Measurements from ENCODE around the gene LGALS1.

DNA sequence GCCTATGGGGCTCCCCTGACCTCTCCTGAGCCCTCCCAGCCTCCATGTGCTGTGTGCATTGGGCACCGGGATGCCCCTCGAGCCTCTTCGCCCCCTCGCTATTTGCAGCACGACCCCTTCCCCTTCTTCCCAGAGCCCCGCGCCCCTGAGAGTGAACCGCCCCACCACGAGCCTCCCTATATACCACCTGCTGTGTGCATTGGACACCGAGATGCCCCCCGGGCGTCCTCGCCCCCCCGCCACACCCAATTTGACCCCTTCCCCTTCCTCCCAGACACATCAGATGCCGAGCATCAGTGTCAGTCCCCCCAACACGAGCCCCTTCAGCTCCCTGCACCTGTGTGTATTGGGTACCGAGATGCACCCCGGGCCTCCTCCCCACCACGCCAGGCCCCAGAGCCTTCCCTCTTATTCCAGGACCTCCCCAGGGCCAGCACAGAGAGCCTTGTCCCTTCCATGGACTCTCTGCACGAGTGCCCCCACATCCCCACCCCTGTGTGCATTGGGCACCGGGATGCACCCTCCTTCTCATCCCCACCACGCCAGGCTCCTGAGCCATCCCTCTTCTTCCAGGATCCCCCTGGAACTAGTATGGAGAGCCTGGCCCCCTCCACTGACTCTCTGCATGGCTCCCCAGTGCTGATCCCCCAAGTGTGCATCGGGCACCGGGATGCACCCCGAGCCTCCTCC is 50.3 kb downstream of the LGALS1 start:
- TF ChIP-seq, protein P1, sequence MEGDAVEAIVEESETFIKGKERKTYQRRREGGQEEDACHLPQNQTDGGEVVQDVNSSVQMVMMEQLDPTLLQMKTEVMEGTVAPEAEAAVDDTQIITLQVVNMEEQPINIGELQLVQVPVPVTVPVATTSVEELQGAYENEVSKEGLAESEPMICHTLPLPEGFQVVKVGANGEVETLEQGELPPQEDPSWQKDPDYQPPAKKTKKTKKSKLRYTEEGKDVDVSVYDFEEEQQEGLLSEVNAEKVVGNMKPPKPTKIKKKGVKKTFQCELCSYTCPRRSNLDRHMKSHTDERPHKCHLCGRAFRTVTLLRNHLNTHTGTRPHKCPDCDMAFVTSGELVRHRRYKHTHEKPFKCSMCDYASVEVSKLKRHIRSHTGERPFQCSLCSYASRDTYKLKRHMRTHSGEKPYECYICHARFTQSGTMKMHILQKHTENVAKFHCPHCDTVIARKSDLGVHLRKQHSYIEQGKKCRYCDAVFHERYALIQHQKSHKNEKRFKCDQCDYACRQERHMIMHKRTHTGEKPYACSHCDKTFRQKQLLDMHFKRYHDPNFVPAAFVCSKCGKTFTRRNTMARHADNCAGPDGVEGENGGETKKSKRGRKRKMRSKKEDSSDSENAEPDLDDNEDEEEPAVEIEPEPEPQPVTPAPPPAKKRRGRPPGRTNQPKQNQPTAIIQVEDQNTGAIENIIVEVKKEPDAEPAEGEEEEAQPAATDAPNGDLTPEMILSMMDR (IDR thresholded peaks at IDR 0.05): no peak
- TF ChIP-seq POLR2A (IDR thresholded peaks at IDR 0.05) (no peak), POLR2AphosphoS5 (IDR thresholded peaks at IDR 0.05) (no peak)

Data from breast epithelium (tissue), 3 donors.